NK-92 (cell line): Measurements from ENCODE around the gene ETF1.

ENCODE experiments used
- DNase-seq: peaks from one replicate; lab custom pipeline; 2025; ENCODE audit not compliant: unreplicated experiment; lab: John Stamatoyannopoulos, UW

Gene ETF1

GRCh38 chr5:138542956-138543729 is at the start of gene ETF1:
TSS of gene ETF1 (minus strand) at chr5:138543236. CDS start at chr5:138542918, 318 bp downstream.
- peak; percentile 96 for DNase-seq

GRCh38 chr5:138588013-138588788 is 45.2 kb upstream of the ETF1 start:
- no peak for DNase-seq

GRCh38 chr5:138585157-138585556 is 42.1 kb upstream of the ETF1 start:
- DNase-seq: no peak

- no peak for DNase-seq
Observed at GRCh38 chr5:138583984-138584637, 41.1 kb upstream of the ETF1 start.

GRCh38 chr5:138582959-138583358 is 39.9 kb upstream of the ETF1 start:
- DNase-seq: no peak

- DNase-seq: no peak
Observed at GRCh38 chr5:138580777-138581176, 37.7 kb upstream of the ETF1 start.

- no peak for DNase-seq
Observed at GRCh38 chr5:138580001-138580400, 37.0 kb upstream of the ETF1 start.

- DNase-seq: no peak
Observed at GRCh38 chr5:138579517-138579863, 36.5 kb upstream of the ETF1 start.

- DNase-seq: no peak
Observed at GRCh38 chr5:138577452-138577851, 34.4 kb upstream of the ETF1 start.

- peak; percentile 82 for DNase-seq
Observed at GRCh38 chr5:138575194-138576015, 32.4 kb upstream of the ETF1 start, which contains the start of gene HSPA9. TSS of gene HSPA9 (minus strand) at chr5:138575401. CDS start at chr5:138575318, 83 bp downstream.

GRCh38 chr5:138574744-138575193 is 31.7 kb upstream of the ETF1 start:
- no peak for DNase-seq

- no peak for DNase-seq
Observed at GRCh38 chr5:138573949-138574670, 31.1 kb upstream of the ETF1 start.

GRCh38 chr5:138573223-138573622 is 30.2 kb upstream of the ETF1 start:
- no peak for DNase-seq

GRCh38 chr5:138570871-138571270 is 27.8 kb upstream of the ETF1 start:
- DNase-seq: no peak

- DNase-seq: no peak
Observed at GRCh38 chr5:138569782-138570181, 26.7 kb upstream of the ETF1 start.

GRCh38 chr5:138568061-138568824 is 25.2 kb upstream of the ETF1 start:
- DNase-seq: no peak

GRCh38 chr5:138566792-138567191 is 23.8 kb upstream of the ETF1 start:
- DNase-seq: no peak

- peak; percentile 15 for DNase-seq
Observed at GRCh38 chr5:138565100-138565821, 22.2 kb upstream of the ETF1 start.

GRCh38 chr5:138564242-138564641 is 21.2 kb upstream of the ETF1 start:
- no peak for DNase-seq
